ENCODE results near the gene CNN1.
"Not testable (repeated sequence)": the region's sequence is repeated elsewhere in the genome, so short reads cannot be mapped to it uniquely, and the experiment has no call there.

CNN1 gene

DNA sequence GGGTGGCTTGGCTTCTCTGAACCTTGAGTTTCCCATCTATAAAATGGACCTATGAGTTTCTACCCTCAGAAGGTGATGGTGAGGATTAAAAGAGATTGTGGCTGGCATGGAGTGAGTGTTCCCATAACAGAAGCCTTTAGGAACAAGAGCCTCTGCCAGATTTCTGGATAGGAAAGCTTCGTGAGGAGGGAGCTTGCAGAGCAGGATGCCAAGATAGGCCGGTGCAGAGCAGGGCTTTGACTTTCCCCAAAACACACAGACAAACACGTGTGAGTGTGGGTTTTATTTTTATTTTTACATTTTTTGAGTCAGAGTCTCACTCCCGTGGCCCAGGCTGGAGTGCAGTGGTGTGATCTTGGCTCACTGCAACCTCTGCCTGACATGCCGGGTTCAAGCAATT, 3.7 kb upstream of the CNN1 start:
- DNase-seq: no peak

DNA sequence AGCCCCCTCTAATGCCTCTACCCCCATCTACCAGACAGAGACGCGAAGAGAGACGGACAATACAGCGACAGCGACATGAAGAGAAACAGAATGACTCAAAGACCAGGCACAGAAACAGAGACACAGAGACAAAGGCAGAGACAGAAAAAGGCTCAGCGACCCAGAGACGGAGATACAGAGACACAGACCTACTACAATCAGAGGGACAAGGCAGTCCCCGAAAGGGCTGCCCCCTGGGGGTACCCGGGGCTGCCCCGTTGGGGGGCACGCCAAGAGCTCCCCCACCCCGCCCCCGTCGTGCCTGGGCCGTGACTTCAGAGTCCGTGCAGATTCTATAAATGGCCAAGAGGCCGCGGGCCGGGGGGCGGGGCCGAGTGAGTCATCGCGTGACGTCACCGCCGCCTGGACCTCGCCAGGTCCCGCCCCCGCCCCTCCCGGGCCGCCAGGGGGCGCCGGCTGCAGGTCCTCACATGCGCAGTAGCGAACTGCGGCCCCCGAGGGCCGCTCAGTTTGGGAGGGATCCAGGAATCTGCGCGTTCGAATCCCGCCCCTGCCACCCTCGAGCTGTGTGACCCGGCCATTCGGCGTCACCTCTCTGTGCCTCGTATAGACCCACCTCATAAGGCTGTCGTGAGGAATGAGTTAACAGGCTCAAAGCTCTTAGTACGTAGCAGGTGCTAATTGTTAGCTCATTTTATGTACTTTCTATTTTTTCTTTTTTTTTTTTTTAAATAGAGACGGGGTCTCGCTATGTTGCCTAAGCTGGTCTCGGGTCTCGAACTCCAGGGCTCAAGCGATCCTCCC, 2.7 kb upstream of the CNN1 start:
- peak; percentile 65 for DNase-seq

DNA sequence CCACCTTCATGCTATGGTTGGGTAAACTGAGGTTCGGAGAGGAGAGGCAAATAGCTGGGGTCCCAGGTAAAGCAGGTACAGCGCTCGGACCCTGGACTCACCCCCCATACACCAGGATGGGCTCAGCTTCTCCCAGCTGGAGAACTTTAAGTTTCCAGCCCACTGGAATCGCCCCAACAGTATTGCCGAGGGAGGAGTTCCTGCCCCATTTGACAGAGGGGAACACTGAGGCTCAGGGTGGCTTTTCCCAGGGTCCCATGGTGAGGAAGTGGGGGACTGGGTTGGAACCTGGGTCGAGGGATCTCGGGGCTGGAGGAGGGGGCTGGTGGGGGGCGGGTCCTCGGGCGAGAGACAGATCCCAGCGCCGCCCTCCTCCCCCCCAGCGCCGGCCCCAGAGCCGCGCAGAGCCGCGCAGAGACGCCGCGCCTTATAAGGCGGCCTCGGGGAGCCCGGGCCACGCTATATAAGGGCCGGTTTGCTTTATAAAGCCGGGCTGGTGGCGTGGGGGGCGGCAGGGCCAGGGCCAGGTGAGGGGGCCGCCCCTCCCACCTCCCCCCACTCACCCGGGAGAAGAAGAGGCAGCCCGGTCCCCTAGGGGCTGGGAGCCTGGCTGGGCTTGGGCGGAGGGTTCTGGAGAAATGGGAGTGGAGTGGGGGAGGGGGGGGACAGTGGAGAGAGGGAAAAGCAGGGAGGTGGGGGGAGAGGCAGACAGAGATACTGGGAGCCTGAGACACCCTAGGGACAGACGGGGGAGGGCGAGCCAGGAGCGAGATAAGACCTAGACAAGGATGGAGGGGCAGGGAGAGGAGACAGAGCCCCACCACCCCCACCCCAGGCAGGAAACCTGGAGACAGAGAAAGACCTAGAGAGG, 1.1 kb downstream of the CNN1 start:
- DNase-seq: no peak

DNA sequence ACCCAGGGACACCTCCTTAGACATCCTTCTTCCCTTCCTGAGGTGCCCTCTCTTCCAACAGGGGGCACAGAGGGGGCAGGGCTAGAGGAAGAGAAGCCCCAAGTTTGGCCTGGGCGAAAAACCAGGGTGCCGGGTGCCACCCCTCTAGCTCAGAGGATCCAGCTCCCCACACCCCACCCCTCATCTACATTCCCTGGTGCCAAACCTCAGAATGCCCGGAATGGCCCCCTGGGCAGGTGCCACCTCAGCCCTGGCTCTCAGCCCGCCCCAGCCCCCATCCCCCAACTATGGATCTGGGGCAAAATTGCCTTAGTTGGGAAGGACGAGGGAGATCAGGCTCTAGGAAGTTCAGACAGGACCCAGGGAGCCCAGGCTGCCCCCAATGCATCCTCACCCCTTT, 2.0 kb downstream of the CNN1 start:
- no peak for DNase-seq

DNA sequence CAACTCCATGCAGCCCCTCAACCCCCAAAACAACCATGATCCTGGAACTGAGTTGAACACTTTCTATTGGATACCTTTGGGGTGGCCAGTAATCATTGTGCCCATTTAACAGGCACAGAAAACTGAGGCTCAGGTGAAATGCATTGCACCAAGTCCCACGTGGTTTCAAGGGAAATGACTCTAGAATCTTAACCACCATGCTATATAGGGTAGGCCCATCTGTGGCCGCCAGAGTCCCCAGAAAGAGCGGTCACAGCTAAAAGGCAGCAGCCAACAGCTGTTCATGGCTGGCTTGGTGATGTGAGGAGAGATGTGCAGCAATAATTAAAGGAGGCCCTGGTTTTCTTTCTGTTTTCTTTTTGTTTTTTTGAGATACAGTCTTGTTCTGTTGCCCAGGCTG, 2.6 kb downstream of the CNN1 start:
- DNase-seq: no peak

DNA sequence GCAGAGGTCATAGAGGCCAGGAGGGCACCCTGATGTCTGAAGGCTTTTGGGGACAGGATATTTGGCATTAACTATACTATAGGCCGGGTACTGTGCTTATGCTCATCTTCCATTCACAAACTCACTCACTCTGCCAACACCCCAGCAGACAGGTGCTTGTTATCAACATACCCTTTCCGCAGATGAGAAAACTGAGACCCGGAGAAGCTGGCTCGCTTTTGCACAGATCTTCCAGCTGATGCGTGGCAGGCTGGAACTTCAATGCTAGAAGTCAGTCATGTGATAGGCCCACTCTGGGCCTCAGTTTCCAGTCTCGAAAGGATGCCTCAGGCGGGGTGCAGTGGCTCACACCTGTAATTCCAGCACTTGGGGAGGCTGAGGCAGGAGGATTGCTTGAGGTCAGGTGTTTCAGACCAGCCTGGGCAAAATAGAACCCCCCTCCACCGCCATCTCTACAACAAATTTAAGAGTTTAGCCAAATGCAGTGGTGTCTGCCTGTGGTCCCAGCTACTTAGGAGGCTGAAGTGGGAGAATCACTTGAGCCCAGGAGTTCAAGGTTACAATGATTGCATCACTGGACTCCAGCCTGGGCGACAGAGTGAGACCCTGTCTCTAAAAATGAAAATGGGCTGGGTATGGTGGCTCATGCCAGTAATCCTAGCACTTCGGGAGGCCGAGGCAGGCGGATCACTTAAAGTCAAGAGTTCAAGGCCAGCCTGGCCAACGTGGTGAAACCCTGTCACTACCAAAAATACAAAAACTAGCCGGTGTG, 9.5 kb downstream of the CNN1 start:
- DNase-seq: no peak

DNA sequence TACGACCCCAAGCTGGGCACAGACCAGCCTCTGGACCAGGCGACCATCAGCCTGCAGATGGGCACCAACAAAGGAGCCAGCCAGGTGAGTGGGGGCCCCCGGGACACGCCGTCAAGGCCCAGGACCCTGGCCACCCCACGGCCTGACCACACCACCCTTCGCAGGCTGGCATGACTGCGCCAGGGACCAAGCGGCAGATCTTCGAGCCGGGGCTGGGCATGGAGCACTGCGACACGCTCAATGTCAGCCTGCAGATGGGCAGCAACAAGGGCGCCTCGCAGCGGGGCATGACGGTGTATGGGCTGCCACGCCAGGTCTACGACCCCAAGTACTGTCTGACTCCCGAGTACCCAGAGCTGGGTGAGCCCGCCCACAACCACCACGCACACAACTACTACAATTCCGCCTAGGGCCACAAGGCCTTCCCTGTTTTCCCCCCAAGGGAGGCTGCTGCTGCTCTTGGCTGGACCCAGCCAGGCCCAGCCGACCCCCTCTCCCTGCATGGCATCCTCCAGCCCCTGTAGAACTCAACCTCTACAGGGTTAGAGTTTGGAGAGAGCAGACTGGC, 10.8 kb downstream of the CNN1 start:
- no peak for DNase-seq

DNA sequence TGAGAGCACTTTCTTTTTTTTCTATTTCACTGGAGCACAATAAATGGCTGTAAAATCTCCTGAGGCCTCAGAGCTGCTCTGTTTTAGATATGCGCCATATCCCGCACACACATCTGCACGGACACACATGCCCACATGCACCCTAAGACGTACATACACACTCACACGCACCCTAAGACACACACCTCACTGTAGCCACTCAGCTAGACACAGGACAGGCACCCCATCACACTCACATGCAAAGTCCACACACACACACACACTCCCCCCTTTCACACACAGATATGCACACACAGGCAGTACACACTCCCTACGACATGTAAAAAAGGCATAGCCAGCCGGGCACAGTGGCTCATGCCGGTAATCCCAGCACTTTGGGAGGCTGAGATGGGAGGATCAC, 11.6 kb downstream of the CNN1 start:
- no peak for DNase-seq

DNA sequence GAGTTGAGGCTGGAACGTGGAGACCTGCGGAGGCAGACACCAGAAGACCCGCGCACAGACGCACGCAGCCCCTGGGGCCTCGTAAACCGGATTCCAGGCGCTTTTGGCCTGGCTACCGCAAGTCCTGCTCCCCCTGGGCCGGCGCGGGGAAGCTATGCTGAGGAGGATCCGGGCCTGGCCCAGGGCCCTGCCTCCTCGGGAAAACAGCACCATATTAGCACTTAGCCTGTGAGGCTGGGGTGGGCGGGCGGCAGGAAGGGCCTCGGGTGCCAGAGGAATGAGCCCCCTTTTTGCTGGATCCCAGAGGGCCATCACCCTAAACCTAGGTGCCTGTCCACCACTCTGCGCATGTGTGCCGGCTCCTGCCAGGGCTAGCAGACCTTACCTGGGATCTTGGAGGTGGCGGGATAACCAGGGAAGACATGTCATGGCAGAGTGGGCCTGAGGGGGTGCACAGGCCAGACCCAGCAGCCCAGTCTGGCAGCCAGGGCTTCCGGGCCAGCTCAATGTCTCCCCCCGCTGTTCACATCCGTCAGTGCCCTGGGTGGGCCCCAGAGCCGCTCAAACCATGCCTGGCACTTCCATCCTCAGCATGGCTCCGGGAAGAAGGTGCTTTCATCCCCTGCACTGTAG, 13.1 kb downstream of the CNN1 start:
- DNase-seq: no peak

DNA sequence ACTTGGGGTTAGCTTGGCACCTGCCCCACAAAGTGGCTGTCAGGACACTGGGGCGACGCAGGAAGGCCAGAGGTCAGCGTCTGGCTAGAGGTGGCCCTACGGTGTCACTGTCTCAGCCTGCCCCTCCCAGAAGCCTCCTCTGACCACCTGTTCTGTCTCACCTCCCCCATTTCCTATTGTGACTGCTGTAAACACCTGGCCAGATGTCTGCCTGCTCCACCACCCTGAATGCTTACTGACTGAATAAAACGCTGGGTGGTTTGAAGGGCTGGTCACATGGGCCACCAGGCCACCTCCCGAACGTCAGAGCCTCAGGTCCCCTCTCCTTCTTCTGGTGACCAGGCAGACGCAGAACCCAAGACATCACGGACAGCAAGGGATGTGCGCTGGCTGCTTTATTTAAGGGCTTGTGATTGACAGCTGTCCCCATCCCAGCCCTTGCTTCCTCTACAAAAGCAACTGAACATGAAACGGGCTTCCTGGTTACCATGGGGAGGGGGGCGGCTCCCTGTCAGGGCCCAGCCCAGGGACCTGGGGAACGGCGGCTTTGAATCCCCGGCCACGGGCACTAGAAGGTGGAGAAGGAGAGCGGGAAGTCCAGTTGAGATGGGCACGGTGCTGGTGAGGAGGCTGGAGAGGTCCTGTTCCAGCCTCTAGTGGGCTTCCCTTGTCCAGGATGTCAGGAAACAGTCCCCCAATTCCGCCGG, 14.2 kb downstream of the CNN1 start:
- no peak for DNase-seq

DNA sequence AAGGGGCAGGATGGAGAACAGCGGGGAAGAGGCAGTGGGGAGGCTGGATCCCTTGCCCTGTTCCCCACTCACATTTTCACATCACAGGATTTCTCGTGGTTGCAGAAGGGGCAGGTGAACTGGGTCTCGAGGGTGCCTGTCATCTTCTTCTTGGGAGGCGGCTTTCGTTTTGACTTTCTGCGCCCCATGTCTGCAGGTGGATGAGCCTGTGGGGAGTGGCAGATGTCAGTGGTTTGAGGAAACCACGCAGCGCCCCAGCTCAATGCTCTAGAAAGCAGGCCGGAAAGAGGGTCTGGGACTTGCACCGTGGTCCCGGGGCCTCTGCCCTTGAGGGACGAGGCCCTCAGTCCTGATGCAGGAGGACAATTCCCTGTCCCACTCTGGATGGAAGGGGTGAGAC, 15.5 kb downstream of the CNN1 start:
- DNase-seq: no peak

DNA sequence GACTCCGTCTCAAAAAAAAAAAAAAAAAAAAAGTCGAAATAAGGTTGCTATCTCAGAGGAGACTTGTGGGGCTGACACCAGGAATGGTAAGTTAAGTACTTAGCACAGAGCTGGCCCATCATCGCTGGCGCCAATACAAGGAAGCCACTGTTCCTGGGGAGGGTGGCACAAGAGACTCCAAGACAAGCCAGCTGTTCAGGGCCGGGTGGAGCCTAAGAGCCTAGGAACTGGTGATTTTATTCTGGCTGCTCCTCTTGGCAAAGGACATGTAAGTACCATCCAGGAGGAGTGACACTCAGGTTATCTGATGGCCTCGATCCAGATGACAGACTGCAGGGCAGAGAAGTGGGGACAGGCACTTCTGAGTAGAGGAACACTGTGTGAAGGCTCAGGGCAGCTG, 16.6 kb downstream of the CNN1 start:
- DNase-seq: peak; percentile 31

DNA sequence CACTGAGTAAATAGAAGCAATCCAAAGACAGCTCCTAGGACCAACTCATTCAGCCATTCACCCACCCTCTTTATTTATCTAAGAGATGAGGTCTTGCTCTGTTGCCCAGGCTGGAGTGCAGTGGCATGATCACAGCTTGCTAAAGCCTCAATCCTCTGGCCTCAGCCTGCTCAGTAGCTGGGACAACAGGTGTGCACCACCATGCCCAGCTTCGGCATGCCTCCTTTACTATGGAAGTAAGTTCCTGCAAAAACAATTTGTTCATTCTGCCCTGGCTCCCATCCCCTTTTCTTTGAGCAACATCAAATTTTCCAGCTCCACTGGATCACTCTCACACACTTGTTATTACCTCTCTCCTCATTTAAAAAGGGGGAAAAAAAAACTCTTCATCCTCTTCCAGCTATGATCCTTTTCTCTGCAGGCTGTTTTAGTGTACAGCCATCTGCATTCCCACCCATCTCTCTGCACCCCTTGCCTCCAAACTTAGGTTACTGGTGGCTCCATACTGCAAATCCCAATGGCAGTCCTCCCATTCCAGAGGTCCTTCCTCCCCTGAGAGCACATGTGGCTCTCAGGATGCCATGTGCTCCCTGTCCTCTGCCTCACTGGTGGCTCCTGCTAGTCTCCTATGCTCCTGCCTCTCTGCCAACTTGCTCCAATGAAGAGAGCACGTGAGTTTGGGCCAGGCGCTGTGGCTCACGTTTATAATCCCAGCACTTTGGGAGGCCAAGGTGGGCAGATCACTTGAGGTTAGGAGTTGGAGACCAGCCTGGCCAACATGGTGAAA, 18.2 kb downstream of the CNN1 start:
- DNase-seq: no peak

DNA sequence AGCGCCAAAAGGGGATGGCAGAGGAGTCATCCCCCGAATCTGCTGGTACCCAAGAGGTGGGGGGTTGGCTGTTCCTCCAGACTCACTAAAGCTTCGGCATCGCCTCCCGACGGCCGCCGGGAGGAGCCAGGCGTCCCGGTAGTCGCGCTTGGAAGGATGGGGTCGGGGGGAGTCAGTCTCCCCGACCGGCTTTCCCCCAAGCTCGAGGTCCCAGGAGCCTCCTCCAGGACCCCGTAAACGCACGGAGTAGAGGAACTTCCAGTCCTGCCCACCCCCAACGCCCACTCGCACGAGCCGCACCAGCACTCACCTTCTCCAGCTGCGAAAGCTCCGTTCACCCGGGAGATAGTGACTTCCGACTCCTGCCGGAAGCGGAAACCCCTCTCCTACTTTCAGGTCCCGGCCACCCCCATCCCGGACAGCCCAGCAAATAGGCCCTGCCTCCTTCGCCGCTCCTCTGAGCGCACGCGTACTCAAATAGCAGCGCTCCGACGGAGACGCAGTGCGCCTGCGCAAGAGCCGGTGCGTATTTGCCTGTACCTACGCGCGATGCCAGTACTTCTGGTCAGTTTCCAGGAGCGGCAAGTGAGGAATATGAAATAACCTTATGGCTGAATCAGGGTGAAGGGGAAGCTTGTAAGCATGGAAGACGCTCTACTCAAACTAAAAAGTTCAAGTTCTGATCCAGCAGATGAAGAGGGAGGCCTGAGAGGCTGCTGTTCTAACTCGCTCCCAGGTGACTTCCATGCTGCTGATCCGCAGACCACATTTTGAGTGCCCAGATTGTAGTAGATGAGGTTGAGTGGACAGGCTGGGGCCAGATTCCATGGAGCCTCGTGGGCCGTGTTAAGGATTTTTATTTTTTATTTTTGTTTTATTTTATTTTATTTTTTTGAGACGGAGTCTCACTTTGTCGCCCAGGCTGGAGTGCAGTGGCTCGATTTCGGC, 20.5 kb downstream of the CNN1 start, which contains the start of gene ELOF1:
Gene ELOF1, minus strand, starts transcription at position 350 of the 948 bp plus-strand sequence. CDS start 4,883 bp downstream, outside the sequence.
- DNase-seq: peak; percentile 98

DNA sequence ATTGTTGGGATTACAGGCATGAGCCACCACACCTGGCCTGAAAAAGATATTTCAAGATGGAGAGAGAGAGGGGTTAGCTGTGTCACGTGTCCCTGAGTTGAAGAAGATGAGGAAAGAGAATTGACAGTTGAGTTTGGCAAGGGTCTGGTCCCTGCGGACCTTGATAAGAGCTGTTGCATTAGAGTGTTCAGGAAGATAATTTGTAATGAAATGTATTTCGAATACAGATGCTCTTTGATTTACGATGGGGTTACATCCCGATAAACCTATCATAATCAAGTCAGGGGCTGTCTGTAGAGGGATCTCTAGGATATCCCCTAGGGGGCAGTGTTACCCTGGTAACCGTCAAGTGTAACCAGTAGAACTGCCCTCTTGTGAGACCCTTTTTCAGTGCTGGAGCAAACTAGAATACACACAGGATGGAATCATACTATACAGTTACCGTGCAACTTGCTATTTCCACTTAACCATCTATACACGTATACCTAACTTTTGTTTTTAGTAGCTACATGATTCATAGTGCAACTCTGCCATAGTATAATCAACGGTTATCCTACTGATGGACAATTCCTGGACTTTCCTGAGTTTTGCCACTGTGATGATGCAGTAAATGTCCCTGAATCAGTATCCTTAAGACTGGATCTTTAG, 21.9 kb downstream of the CNN1 start:
- DNase-seq: peak; percentile 59

DNA sequence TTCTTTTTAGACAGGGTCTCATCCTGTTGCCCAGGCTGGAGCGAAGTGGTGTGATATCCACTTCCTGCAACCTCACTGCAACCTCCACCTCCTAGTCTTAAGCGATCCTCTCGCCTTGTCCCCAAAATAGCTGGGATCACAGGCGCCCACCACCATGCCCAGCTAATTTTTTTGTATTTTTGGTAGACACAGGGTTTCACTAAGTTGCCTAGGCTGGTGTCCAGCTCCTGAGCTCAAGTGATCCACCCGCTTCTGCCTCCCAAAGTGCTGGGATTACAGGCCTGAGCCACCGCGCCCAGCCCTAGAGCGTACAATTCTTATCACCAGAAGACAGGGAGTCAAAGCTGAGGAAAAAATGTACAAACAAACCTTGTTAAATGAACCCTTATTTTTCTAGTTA, 24.9 kb downstream of the CNN1 start:
- DNase-seq: no peak

DNA sequence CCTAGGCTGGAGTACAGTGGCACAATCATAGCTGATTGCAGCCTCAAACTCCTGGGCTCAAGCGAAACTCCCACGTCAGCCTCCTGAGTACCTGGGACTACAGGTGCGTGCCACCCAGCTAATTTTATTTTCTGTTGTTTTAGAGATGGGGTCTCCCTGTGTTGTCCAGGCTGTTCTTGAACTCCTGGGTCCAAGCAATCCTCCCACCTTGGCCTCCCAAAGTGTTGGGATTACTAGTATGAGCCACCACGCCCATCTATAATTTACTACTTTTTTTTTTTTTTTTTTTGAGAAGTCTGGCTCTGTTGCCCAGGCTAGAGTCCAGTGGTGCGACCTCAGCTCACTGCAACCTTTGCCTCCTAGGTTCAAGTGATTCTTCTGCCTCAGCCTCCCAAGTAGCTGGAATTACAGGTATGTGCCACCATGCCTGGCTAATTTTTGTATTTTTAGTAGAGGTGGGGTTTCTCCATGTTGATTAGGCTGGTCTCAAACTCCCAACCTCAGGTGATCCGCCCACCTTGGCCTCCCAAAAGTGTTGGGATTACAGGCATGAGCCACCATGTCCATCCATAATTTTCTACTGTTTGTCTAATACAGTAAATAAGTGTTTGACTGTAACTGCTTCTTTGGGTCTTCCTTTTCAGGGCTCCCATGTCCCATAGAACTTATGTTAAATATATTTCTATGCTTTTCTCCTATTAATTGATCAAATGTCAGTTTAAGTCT, 25.6 kb downstream of the CNN1 start:
- DNase-seq: not testable (repeated sequence)

DNA sequence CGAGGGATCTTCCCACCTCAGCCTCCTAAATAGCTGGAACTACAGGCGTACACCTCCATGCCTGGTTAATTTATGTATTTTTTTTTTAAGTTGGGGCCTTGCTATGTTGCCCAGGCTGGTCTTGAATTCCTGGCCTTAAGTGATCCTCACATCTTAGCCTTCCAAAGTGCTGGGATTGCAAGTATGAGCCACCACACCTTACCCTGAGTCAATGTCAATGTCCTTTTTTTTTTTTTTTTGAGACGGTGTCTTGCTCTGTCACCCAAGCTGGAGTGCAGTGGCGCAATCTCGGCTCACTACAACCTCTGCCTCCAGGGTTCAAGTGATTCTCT, 27.0 kb downstream of the CNN1 start:
- not testable (repeated sequence) for DNase-seq

DNA sequence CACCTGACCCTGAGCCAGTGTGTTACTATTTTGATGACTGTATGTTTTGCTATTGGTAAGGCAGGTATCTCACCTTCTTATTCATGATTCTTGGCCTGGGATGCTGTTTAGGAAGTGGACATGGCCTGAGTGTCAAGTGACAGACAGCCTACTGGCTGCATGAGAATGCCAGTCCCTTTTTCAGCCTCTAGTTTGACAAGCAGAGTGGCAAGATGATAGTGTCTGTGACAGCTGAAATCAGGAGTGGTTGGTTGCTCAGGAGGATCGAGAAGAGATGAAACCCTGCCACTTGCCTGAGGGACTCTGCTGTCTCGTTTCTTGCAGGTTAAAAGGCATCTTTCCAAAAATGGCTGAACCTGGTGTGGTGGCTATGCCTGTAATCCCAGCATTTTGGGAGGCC, 27.5 kb downstream of the CNN1 start:
- DNase-seq: no peak

Data from NCI-H2029 (cell line).